ENCODE data around the gene TMEM255B. TPM values are rescaled to one million over a fixed set of nuclear protein-coding genes. Genes with fewer than 3 reads are reported as not detected.

The TMEM255B gene
- total RNA-seq, 4 donors from 2014 or later, result 2.0 to 4.8 (median 3.4) TPM

DNA sequence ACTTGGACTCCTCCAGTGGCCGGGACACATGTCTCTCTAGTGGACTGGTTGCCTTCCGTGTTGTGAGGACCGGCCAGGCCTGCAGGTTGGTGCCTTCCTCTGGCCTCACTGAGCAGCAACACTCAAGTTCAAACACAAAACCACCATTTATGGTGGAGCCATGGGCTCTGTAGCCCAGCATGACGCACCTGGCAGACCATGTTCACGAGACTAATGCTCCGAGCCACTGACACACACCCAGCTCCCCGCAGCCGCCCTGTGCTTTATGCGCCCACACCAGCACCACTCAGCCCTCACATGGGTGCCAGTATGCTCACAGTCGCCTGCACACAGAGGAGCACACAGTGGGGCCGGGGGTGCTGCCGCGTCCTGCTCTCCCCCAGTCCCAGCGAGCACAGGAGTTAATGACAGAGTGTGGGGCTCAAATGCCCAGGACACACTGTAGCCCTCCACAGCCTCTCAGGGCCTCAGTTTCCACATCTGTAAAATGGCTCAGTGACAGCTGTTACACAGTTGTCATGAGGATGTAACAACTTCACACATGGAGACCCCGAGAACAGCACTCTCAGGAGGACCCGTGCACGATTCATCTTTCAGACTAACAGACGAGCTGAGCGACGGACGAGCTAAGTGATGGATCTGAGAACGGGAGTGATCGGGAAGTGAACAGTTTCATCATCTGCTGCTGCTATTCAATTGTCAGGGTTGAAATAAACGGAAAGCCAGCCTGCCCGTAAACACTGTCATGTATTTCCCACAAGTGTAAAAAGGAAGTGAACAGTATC lies 97.1 kb downstream of the TMEM255B start:
- DNase-seq (ENCODE audit: low spot score in 2 of 2), result peak in 1 of 2 donors; percentile 85
- H3K4me3 ChIP-seq (ENCODE audit: low read depth, poor library complexity, severe bottlenecking), result no peak overlapping the region
- TF ChIP-seq POLR2A (IDR thresholded peaks at IDR 0.05), result no peak
- TF ChIP-seq, protein P1, sequence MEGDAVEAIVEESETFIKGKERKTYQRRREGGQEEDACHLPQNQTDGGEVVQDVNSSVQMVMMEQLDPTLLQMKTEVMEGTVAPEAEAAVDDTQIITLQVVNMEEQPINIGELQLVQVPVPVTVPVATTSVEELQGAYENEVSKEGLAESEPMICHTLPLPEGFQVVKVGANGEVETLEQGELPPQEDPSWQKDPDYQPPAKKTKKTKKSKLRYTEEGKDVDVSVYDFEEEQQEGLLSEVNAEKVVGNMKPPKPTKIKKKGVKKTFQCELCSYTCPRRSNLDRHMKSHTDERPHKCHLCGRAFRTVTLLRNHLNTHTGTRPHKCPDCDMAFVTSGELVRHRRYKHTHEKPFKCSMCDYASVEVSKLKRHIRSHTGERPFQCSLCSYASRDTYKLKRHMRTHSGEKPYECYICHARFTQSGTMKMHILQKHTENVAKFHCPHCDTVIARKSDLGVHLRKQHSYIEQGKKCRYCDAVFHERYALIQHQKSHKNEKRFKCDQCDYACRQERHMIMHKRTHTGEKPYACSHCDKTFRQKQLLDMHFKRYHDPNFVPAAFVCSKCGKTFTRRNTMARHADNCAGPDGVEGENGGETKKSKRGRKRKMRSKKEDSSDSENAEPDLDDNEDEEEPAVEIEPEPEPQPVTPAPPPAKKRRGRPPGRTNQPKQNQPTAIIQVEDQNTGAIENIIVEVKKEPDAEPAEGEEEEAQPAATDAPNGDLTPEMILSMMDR (IDR thresholded peaks at IDR 0.05), result no peak
- 81 to 90% methylated on average over 15 to 25 of the region's 25 CpGs for WGBS, 2 donors
- intact Hi-C loops (cut with DNase I; ENCODE audit: low total_unique reads), result no loop called here

DNA sequence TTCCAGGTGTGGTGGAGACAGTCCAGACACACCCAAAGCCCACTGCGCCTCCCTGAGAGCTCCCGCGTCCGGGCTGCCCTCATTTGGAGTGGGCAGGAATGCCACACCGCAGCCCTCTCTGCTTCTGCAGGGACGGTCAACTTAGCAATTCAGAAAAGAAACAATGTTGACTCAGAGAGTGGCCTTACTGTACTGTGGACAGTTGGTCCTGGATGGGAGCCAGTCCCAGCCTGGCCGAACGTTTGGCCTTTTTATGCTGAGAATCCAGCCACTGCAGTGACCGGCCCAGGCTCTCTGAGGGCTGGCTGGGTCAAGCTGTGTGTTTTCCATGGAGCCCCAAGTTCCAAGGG lies 97.7 kb downstream of the TMEM255B start:
- WGBS, 2 donors, result 40 to 41% methylated on average over 9 of the region's 9 CpGs
- DNase-seq (ENCODE audit: low spot score in 2 of 2), result peak in 1 of 2 donors; percentile 83
- intact Hi-C loops (cut with DNase I; ENCODE audit: low total_unique reads), result no loop called here
- no peak for TF ChIP-seq POLR2A (IDR thresholded peaks at IDR 0.05)
- TF ChIP-seq, protein P1 (IDR thresholded peaks at IDR 0.05), result no peak
- no peak overlapping the region for H3K4me3 ChIP-seq (ENCODE audit: low read depth, poor library complexity, severe bottlenecking)

DNA sequence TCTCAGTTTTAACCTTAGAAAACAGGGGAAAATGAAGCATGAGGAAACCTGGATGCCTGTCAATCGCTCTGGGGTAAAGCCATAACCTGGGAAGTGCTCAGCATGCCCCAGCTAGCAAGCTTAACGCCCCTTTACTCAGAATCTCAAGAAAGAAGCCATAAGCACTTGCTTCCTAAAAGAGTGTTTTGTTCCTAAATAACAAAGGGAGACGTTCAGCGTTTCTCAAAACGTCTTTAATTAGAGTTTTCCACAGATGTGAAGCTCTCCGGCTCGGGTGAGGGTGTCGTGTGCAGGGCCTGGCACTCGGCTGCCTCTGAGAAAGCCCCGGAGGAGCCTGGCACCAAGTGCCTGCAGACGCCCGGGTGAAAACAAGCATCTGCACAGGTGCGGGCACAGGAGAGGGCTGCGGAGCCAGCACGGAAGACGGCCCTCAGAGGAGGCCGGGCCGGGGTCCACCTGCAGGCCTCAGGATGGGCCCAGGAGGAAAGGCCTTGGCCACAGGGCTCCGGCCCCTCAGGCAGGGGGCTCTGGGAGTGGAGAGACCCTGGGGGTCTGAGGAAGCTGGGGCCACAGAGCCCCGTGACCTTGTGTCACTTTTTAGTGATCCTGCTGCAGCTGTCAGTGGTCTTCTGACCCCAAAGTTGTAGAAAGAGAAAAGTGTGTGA lies 98.6 kb downstream of the TMEM255B start:
- no peak overlapping the region for H3K4me3 ChIP-seq (ENCODE audit: low read depth, poor library complexity, severe bottlenecking)
- DNase-seq (ENCODE audit: low spot score in 2 of 2), result peak; percentile 1 to 75
- WGBS, 2 donors, result 47 to 53% methylated on average over 14 to 20 of the region's 20 CpGs
- intact Hi-C loops (cut with DNase I; ENCODE audit: low total_unique reads), result no loop called here
- TF ChIP-seq POLR2A (IDR thresholded peaks at IDR 0.05), result no peak
- TF ChIP-seq, protein P1 (IDR thresholded peaks at IDR 0.05), result no peak

DNA sequence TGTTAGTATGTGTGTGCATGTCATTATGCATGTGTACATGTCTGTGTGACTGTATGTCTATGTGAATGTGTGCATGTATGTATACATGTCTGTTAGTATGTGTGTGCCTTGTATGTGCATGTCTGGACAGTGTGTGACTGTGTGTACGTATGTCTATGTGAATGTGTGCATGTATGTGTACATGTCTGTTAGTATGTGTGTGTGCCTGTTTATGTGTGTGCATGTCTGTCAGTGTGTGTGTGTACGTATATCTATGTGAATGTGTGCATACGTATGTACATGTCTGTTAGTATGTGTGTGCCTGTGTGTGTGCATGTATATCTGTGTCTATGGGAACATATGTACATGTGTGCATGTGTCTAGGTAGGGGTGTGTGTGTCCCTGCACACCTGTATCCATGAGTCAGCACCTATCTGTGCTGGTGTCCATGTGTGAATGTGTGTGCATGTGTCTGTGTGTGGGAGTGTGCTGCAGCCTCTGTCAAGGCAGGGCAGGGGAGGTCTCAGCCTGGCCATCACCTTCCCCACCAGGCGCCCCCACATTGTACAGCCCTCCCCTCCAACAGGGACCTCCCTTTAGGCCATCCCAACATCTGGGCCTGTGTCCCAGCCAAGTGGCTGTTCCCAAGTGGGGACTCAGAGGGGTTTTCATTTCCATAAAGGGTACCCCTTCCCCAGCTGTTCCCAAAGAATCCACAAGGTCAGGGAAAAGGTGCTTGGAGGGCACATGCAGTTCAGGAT lies 100.5 kb downstream of the TMEM255B start:
- no peak overlapping the region for H3K4me3 ChIP-seq (ENCODE audit: low read depth, poor library complexity, severe bottlenecking)
- DNase-seq (ENCODE audit: low spot score in 2 of 2), result peak in 1 of 2 donors; percentile 62
- intact Hi-C loops (cut with DNase I; ENCODE audit: low total_unique reads), result no loop called here
- WGBS, 2 donors, result 90 to 95% methylated on average over 4 of the region's 4 CpGs
- TF ChIP-seq, protein P1 (IDR thresholded peaks at IDR 0.05), result peak in 1 of 3 donors; percentile 14
- TF ChIP-seq POLR2A (IDR thresholded peaks at IDR 0.05), result no peak

DNA sequence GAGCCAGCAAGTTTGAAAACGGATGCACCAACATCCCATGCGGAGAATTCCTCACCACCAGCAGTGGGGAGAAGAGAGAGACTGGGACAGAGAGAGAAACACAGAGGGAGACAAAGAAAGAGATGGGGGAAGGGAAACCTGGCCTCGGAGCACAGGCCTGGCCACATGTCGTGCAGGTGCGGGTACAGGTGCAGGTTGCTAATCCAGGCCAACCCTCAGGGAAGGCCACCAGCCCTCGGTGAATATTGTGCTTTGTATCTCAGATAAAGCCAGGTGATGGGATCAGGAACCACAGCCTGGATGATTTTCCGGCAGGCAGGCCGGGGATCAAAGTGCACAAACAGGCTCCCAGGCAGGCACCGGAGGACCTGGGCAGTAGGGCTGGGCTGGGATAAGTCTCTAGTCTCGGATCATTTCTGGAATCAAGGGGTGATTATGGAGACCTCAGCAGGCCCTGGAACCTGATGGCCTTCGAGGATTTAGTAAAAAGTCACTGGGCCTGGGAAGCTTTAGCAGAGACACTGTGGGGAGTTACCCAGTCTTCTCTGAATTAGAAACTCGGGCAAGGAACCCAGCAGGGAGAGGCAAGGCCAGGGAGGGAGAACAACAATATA lies 101.1 kb downstream of the TMEM255B start:
- H3K4me3 ChIP-seq (ENCODE audit: low read depth, poor library complexity, severe bottlenecking), result no peak overlapping the region
- no peak for TF ChIP-seq POLR2A (IDR thresholded peaks at IDR 0.05)
- TF ChIP-seq, protein P1 (IDR thresholded peaks at IDR 0.05), result no peak
- intact Hi-C loops (cut with DNase I; ENCODE audit: low total_unique reads), result no loop called here
- DNase-seq (ENCODE audit: low spot score in 2 of 2), result peak in 1 of 2 donors; percentile 73
- WGBS, 2 donors, result 64 to 69% methylated on average over 12 of the region's 12 CpGs
